NCI-H446 treated with DMSO at 0.1 percent for 48 hours (cell line): Measurements from ENCODE around the gene SLIT1.

Experiments used
- DNase-seq: peaks from one replicate; lab custom pipeline; 2025; lab: John Stamatoyannopoulos, UW

SLIT1 gene

GRCh38 chr10:97020452-97021400 is 165.0 kb downstream of the SLIT1 start:
- DNase-seq = no peak

GRCh38 chr10:97019213-97019844 is 166.4 kb downstream of the SLIT1 start:
- no peak for DNase-seq

- DNase-seq = no peak
These were observed 167.2 kb downstream of the SLIT1 start for GRCh38 chr10:97018251-97019212.

- DNase-seq = no peak
These were observed 168.3 kb downstream of the SLIT1 start for GRCh38 chr10:97017474-97017903.

GRCh38 chr10:97016728-97017473 is 168.9 kb downstream of the SLIT1 start:
- no peak for DNase-seq

GRCh38 chr10:97015240-97015639 is 170.5 kb downstream of the SLIT1 start:
- DNase-seq = no peak

GRCh38 chr10:97013983-97014382 is 171.8 kb downstream of the SLIT1 start:
- no peak for DNase-seq

- DNase-seq = no peak
These were observed 172.2 kb downstream of the SLIT1 start for GRCh38 chr10:97013568-97013967.

GRCh38 chr10:97012470-97012869 is 173.3 kb downstream of the SLIT1 start:
- no peak for DNase-seq

- DNase-seq = no peak
These were observed 174.4 kb downstream of the SLIT1 start for GRCh38 chr10:97011397-97011796.

GRCh38 chr10:97010695-97011206 is 175.0 kb downstream of the SLIT1 start:
- DNase-seq = no peak

- DNase-seq = no peak
These were observed 178.3 kb downstream of the SLIT1 start for GRCh38 chr10:97007417-97007816.

- no peak for DNase-seq
These were observed 179.4 kb downstream of the SLIT1 start for GRCh38 chr10:97006364-97006763.

- DNase-seq = no peak
These were observed 180.4 kb downstream of the SLIT1 start for GRCh38 chr10:97005349-97005748.

GRCh38 chr10:97004591-97004990 is 181.2 kb downstream of the SLIT1 start:
- no peak for DNase-seq

- no peak for DNase-seq
These were observed 182.0 kb downstream of the SLIT1 start for GRCh38 chr10:97003804-97004201.

GRCh38 chr10:97003151-97003803 is 182.5 kb downstream of the SLIT1 start:
- DNase-seq = no peak

- DNase-seq = no peak
These were observed 183.1 kb downstream of the SLIT1 start for GRCh38 chr10:97002670-97003069.

GRCh38 chr10:97001183-97001991 is 184.4 kb downstream of the SLIT1 start:
- no peak for DNase-seq
